Ovary (tissue), 9 donors: ENCODE results near the gene SPECC1. TPM values are rescaled to one million over a fixed set of nuclear protein-coding genes. Genes with fewer than 3 reads are reported as not detected.
"Not testable (repeated sequence)": the region's sequence is repeated elsewhere in the genome, so short reads cannot be mapped to it uniquely, and the experiment has no call there.

Experiments
- DNase-seq, 5 donors: peaks; one replicate each; pipeline ENCODE4 v3.0.0-alpha.2; 2019 to 2020
- H3K27ac ChIP-seq, 2 donors: fragments of 200-600 bp; one replicate each; pipeline versions ENCODE4 v1.5.1 to v1.8.0; 2019 to 2022
- H3K27me3 ChIP-seq: fragments of 200-600 bp; one replicate; pipeline ENCODE4 v1.8.0; 2022
- H3K36me3 ChIP-seq: fragments of 200-600 bp; sonication (generic); one replicate; pipeline ENCODE4 v1.5.1; 2019
- H3K4me1 ChIP-seq: one replicate; pipeline ENCODE4 v1.8.1; 2013; ENCODE audit warnings: mild to moderate bottlenecking, moderate library complexity; ENCODE audit not compliant: insufficient read depth
- H3K4me3 ChIP-seq: fragments of 200-600 bp; sonication (generic); one replicate; pipeline ENCODE4 v1.5.1; 2017
- H3K9me3 ChIP-seq, 2 donors: fragments of 200-600 bp in 1 of 2; sonication (generic) in 1 of 2; one replicate each; pipeline versions ENCODE4 v1.5.1 to v1.8.1; 2013 to 2019; ENCODE audit warnings: mild to moderate bottlenecking in 1 of 2, moderate library complexity in 1 of 2
- EP300 ChIP-seq: sonication (generic); formaldehyde crosslinking; IDR thresholded peaks from one replicate; pipeline ENCODE4 v1.6.1; 2017; ENCODE audit warnings: antibody characterized with exemption
- POLR2A ChIP-seq: fragments of 450-650 bp; IDR thresholded peaks from one replicate; pipeline ENCODE4 v1.6.1; 2017; ENCODE audit warnings: antibody characterized with exemption, mild to moderate bottlenecking, moderate library complexity
- WGBS, 3 donors: extraction: QIAGEN DNeasy Blood & Tissue Kit in 1 of 3; methylation state at CpG; one replicate each; pipeline versions ENCODE4 v1.1.5 to v1.1.7; 2013 to 2017; 5-methylcytosine and 5-hydroxymethylcytosine counted together
- intact Hi-C, 4 donors: fragments of 100-400 bp; cut with DNase I; formaldehyde crosslinking; loops; one replicate each; pipeline versions ENCODE4 v1.11.0 to v1.15.1; 2022 to 2023
- polyA plus RNA-seq, 2 donors: library from polyadenylated mRNA; stranded (reverse); fragments of 200-250 nt in 1 of 2; fragments of 350-450 nt in 1 of 2; fragmentation: Illumina TruSeq in 1 of 2; extraction: RNeasy Lipid Tissue Mini Kit (QIAGEN cat#74804) in 1 of 2; gene quantifications; one replicate each; pipeline ENCODE4 v1.2.3, GENCODE V29; 2013 to 2014
- total RNA-seq, 7 donors: library from RNA; depleted of rRNA in 2 of 7; stranded (reverse); fragments of >200 nt in 2 of 7; fragmentation: NEBNext Ultra II Directional in 3 of 7; extraction: Animal tissue kit (Norgen Biotek cat#: 25700) in 3 of 7; gene quantifications; one replicate each; pipeline versions ENCODE4 v1.1.0 to v1.2.4, GENCODE V29; 2016 to 2023
- TF ChIP-seq, protein P1 (sequence below), 3 donors: fragments of 450-650 bp in 2 of 3; fragments of 200-600 bp in 1 of 3; IDR thresholded peaks; one replicate each; pipeline versions ENCODE4 v1.5.1 to v1.8.0; 2016 to 2022; ENCODE audit warnings: antibody characterized with exemption in 3 of 3, mild to moderate bottlenecking in 1 of 3
- donor health status: DM: no; HTN: no; CAD: no; lungs with moderate emphysema.
- donor health status: DM: no; HTN: no; CAD: no.
- donor health status: Bipolar disorder and iron deficiency.
- donor health status: DM: yes; HTN: yes; CAD: no.
- donor health status: DM: no; HTN: no; CAD: no.
- donor health status: DM: yes; HTN: yes; CAD: no.

The SPECC1 gene
- total and polyA plus RNA-seq, 9 donors = 34.7 to 86.5 (median 66.1) TPM

DNA sequence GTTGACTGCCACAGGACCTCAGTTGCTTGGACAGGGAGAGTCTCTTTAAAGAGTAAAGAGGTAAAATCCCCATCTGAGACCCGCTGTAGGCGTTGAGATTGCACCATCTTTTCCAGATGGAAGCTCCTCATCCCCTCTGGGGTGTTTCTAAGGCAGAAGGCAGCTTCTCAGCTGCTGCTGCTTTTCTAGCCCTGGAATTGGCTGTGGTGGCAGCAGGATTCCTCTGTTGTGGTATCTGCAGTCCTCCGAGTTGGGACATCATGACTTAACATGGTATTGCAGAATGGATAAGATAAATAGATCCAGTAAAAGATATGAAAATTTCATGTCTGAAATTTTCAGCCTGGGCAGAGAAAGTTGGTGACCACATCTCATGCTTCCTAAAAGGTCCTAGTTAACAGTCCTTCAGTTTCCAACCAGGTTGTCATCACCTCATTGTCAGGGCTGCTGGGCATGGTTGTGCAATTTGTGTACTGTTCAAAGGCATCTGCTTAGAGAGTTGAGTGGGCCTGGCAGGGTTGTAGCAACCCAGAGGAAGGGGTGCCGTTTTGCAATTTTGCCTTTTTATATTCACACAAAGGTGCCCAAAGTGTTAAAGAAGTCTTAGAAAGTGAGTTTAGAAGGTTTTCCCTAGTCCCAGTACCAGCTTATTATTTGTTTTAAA lies 150.4 kb downstream of the SPECC1 start:
- 89 to 97% (median 92%) methylated on average over 4 of the region's 4 CpGs for WGBS, 3 donors
- no peak overlapping the region for H3K27ac ChIP-seq
- intact Hi-C loops = no loop called here

DNA sequence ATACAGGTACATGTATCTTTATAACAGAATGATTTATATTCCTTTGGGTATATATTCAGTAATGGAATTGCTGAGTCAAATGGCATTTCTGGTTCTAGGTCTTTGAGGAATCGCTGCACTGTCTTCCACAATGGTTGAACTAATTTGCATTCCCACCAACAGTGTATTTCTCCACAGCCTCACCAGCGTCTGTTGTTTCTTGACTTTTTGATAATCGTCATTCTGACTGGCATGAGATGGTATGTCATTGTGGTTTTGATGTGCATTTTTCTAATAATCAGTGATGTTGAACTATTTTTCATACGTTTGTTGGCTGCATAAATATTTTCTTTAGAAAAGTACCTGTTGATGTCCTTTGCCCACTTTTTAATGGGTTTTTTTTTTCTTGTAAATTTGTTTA lies 156.4 kb downstream of the SPECC1 start:
- DNase-seq, H3K27ac ChIP-seq, H3K36me3 ChIP-seq, H3K9me3 ChIP-seq, H3K27me3 ChIP-seq, intact Hi-C loops, H3K4me3 ChIP-seq, H3K4me1 ChIP-seq: not testable (repeated sequence)
- WGBS, 3 donors = 88 to 97% (median 90%) methylated on average over 4 of the region's 4 CpGs

More for the DNA sequence above, 150.4 kb downstream of the SPECC1 start:
- Histone ChIP-seq H3K36me3 (no peaks in the 10 kb centered on the region), H3K4me3 (no peak overlapping the region), H3K4me1 (peaks cover 12% of the 10 kb centered on the region), H3K27me3 (no peaks in the 10 kb centered on the region), H3K9me3 (no peaks in the 10 kb centered on the region)
- DNase-seq = no peak
- no peak for TF ChIP-seq EP300
- TF ChIP-seq, protein P1, sequence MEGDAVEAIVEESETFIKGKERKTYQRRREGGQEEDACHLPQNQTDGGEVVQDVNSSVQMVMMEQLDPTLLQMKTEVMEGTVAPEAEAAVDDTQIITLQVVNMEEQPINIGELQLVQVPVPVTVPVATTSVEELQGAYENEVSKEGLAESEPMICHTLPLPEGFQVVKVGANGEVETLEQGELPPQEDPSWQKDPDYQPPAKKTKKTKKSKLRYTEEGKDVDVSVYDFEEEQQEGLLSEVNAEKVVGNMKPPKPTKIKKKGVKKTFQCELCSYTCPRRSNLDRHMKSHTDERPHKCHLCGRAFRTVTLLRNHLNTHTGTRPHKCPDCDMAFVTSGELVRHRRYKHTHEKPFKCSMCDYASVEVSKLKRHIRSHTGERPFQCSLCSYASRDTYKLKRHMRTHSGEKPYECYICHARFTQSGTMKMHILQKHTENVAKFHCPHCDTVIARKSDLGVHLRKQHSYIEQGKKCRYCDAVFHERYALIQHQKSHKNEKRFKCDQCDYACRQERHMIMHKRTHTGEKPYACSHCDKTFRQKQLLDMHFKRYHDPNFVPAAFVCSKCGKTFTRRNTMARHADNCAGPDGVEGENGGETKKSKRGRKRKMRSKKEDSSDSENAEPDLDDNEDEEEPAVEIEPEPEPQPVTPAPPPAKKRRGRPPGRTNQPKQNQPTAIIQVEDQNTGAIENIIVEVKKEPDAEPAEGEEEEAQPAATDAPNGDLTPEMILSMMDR (IDR thresholded peaks at IDR 0.05) = no peak

DNA sequence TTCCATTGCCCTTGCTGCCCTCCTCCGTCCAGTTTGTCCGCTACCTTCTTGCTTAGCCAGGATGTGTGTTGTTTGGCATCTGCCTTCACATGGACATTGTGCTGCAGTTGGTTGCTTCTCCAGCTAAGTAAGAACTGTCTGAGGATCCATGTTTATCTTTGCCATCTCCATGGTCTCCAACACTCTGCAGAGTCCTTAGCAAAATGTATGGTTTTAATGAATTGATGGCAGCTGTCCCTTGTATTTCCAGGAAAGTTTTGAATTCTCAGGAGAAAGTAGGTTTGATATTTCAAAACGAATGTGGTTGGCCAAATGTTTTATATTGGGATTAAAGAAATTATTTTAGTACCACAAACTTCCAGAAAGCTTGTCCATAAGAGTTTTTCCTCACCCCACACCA lies 160.9 kb downstream of the SPECC1 start:
- Histone ChIP-seq H3K36me3 (no peaks in the 10 kb centered on the region), H3K27ac (no peak overlapping the region), H3K4me1 (peaks cover 25% of the 10 kb centered on the region), H3K27me3 (no peaks in the 10 kb centered on the region), H3K9me3 (no peaks in the 10 kb centered on the region), H3K4me3 (no peak overlapping the region)
- intact Hi-C loops = no loop called here
- 74 to 80% (median 74%) methylated on average over 3 of the region's 3 CpGs for WGBS, 3 donors
- DNase-seq = no peak
- TF ChIP-seq EP300 (no peak), POLR2A (no peak)
- TF ChIP-seq, protein P1 (IDR thresholded peaks at IDR 0.05) = no peak

DNA sequence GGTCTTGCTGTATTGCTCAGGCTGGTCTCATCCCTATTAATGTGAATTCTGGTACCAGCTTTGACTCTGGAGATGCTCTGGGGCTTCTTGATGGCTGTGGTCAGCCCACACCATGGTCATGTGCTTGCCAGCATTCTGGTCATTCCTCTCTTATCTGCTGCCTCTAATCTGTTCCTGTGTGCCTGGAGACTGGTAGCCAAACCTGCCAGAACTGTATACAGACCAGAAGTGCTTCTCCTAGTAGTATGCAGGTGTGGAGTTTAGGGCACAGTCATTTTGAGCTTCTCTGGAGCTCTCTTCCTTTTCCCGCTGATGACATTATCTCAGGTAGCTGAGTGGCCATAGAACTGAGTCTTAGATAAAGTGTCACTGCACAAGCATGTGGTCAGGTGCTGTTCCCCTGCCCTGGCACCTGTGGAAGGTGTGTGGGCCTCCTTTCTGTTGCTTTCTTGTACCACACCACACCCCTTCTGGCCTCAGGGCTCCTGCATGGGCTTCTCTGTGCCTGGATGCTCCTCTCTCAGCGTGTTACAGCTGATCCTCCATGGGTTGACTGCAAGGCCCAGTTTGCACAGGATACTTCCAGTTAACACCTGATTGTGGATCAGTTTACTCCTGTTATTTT lies 162.7 kb downstream of the SPECC1 start:
- Histone ChIP-seq H3K4me3 (no peak overlapping the region), H3K36me3 (no peaks in the 10 kb centered on the region), H3K9me3 (no peaks in the 10 kb centered on the region), H3K4me1 (peaks cover 26% of the 10 kb centered on the region), H3K27ac (no peak overlapping the region), H3K27me3 (no peaks in the 10 kb centered on the region)
- DNase-seq = no peak
- WGBS, 3 donors = 89 to 95% (median 90%) methylated on average over 2 of the region's 2 CpGs
- TF ChIP-seq EP300 (no peak), POLR2A (no peak)
- TF ChIP-seq, protein P1 (IDR thresholded peaks at IDR 0.05) = no peak
- intact Hi-C loops = no loop called here

DNA sequence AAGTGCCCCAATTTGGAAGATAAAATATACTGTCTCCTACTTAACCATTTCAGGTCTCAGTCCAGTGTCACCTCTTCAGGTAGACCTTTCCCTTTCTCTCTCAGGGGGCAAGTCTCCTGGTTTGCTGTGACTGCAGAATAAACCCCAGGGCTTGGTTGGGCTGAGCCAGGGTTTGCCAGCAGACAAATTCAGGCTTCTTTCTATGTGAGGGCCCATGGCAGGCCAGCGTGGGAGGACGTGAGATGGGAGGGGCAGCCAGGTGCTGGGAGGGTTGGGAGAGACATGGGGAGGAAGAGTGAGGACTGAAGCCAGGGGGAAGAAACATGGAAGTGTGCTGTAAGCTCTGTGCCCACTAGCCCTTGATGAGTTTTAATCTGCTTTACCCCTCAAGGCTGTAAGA lies 163.2 kb downstream of the SPECC1 start:
- Histone ChIP-seq H3K4me3 (no peak overlapping the region), H3K27ac (peak overlapping the region in 1 of 2 donors; percentile 31), H3K36me3 (no peaks in the 10 kb centered on the region), H3K27me3 (no peaks in the 10 kb centered on the region), H3K4me1 (peaks cover 26% of the 10 kb centered on the region), H3K9me3 (no peaks in the 10 kb centered on the region)
- TF ChIP-seq, protein P1 (IDR thresholded peaks at IDR 0.05) = no peak
- TF ChIP-seq POLR2A (no peak), EP300 (no peak)
- DNase-seq = no peak
- 45 to 59% (median 50%) methylated on average over 2 of the region's 2 CpGs for WGBS, 3 donors
- intact Hi-C loops = no loop called here
